Gastrocnemius medialis (tissue), 4 donors: ENCODE measurements around the gene CSNK1D. TPM values are rescaled to one million over a fixed set of nuclear protein-coding genes. Genes with fewer than 3 reads are reported as not detected.
"Not testable (repeated sequence)": the region's sequence is repeated elsewhere in the genome, so short reads cannot be mapped to it uniquely, and the experiment has no call there.

Experiments
- ATAC-seq, 2 donors: fragments of 150-250 bp; one replicate each; pipeline ENCODE4 v1.9.1; 2016
- DNase-seq, 2 donors: peaks; one replicate each; pipeline ENCODE4 v3.0.0-alpha.2; 2019
- H3K27ac ChIP-seq, 4 donors: fragments of 200-600 bp; sonication (generic); 1 replicate in 1 of 4; 2 replicates in 3 of 4; pipeline ENCODE4 v1.5.1; 2016 to 2018; ENCODE audit warnings: mild to moderate bottlenecking in 2 of 4, moderate library complexity in 1 of 4
- H3K27me3 ChIP-seq, 3 donors: fragments of 200-600 bp; sonication (generic) in 2 of 3; 1 replicate in 1 of 3; 2 replicates in 2 of 3; pipeline versions ENCODE4 v1.5.1 to v1.6.0; 2016 to 2019; ENCODE audit warnings: mild to moderate bottlenecking in 1 of 3, moderate library complexity in 1 of 3
- H3K36me3 ChIP-seq, 2 donors: fragments of 200-600 bp; sonication (generic) in 1 of 2; one replicate each; pipeline ENCODE4 v1.5.1; 2017 to 2018
- H3K4me1 ChIP-seq, 2 donors: fragments of 200-600 bp; sonication (generic) in 1 of 2; one replicate each; pipeline ENCODE4 v1.5.1; 2016 to 2017; ENCODE audit warnings: mild to moderate bottlenecking in 2 of 2
- H3K4me3 ChIP-seq, 4 donors: fragments of 200-600 bp; sonication (generic) in 3 of 4; 1 replicate in 1 of 4; 2 replicates in 3 of 4; pipeline ENCODE4 v1.5.1; 2016 to 2019; ENCODE audit warnings: mild to moderate bottlenecking in 2 of 4
- H3K9me3 ChIP-seq, 3 donors: fragments of 200-600 bp; sonication (generic) in 2 of 3; 1 replicate in 1 of 3; 2 replicates in 2 of 3; pipeline ENCODE4 v1.5.1; 2016 to 2019
- CTCF ChIP-seq, 5 experiments: fragments of 450-650 bp in 3 of 5; fragments of 200-600 bp in 2 of 5; sonication (generic) in 2 of 5; IDR thresholded peaks in 4 of 5; conservative IDR thresholded peaks in 1 of 5; 1 replicate in 4 of 5; 2 replicates in 1 of 5; pipeline ENCODE4 v1.5.1; 2016 to 2019; ENCODE audit warnings: antibody characterized with exemption in 5 of 5, mild to moderate bottlenecking in 3 of 5, moderate library complexity in 3 of 5
- POLR2A ChIP-seq, 2 donors: fragments of 450-650 bp; IDR thresholded peaks; one replicate each; pipeline ENCODE4 v1.6.1; 2017; ENCODE audit warnings: antibody characterized with exemption in 2 of 2, mild to moderate bottlenecking in 2 of 2, moderate library complexity in 2 of 2
- in situ Hi-C, 4 donors: fragments of 200-750 bp; cut with MboI; loops; one replicate each; pipeline versions ENCODE4 v1.15.0 to v1.8.0; 2017; ENCODE audit warnings: low sequenced_read_pairs in 4 of 4
- intact Hi-C: fragments of 100-400 bp; cut with DNase I; formaldehyde crosslinking; loops from one replicate; pipeline ENCODE4 v1.15.1; 2023; ENCODE audit warnings: low total_unique reads
- total RNA-seq, 4 donors: library from RNA; depleted of rRNA; stranded (reverse); fragments of >200 nt; gene quantifications; one replicate each; pipeline versions ENCODE4 v1.1.0 to v1.2.3, GENCODE V29; 2016

Gene CSNK1D
- total RNA-seq, 4 donors from 2014 or later: 34.0 to 55.2 (median 47.3) TPM

GRCh38 chr17:82257473-82257872 lies 16.0 kb downstream of the CSNK1D start:
- peaks cover 2 to 87% of the 10 kb centered on the region in 2 donors for H3K36me3 ChIP-seq
- TF ChIP-seq POLR2A (IDR thresholded peaks at IDR 0.05) (no peak), CTCF (IDR thresholded peaks at IDR 0.05 in 4 of 5, conservative IDR thresholded peaks at IDR 0.05 in 1 of 5) (no peak)

GRCh38 chr17:82256242-82256885 lies 17.1 kb downstream of the CSNK1D start:
- H3K27me3 ChIP-seq: no peaks in the 10 kb centered on the region

More at GRCh38 chr17:82257473-82257872, 16.0 kb downstream of the CSNK1D start:
- Histone ChIP-seq H3K4me1 (no peaks in the 10 kb centered on the region), H3K9me3 (no peaks in the 10 kb centered on the region), H3K27me3 (no peaks in the 10 kb centered on the region), H3K4me3 (no peak overlapping the region), H3K27ac (peak overlapping the region; percentile 10 to 59 (median 28))
- peak; percentile 50 to 80 for ATAC-seq
- intact Hi-C loops: no loop called here
- peak in 1 of 2 donors; percentile 73 for DNase-seq
- in situ Hi-C loops: no loop called here

GRCh38 chr17:82255402-82255972 lies 18.0 kb downstream of the CSNK1D start:
- no peaks in the 10 kb centered on the region for H3K9me3 ChIP-seq
- H3K4me3 ChIP-seq: no peak overlapping the region
- H3K36me3 ChIP-seq: peaks cover 9 to 87% of the 10 kb centered on the region in 2 donors
- no peak for TF ChIP-seq CTCF (IDR thresholded peaks at IDR 0.05 in 4 of 5, conservative IDR thresholded peaks at IDR 0.05 in 1 of 5)
- DNase-seq: no peak
- no peaks in the 10 kb centered on the region for H3K27me3 ChIP-seq
- in situ Hi-C loops: no loop called here
- H3K4me1 ChIP-seq: peaks cover 0 to 4% of the 10 kb centered on the region in 2 donors
- ATAC-seq: no peak
- intact Hi-C loops: no loop called here
- peak overlapping the region in 1 of 4 donors; percentile 22 for H3K27ac ChIP-seq

More at GRCh38 chr17:82256242-82256885, 17.1 kb downstream of the CSNK1D start:
- H3K9me3 ChIP-seq: no peaks in the 10 kb centered on the region
- intact Hi-C loops (no loop called here), in situ Hi-C loops (no loop called here)
- ATAC-seq: no peak
- peaks cover 9 to 87% of the 10 kb centered on the region in 2 donors for H3K36me3 ChIP-seq
- TF ChIP-seq CTCF (IDR thresholded peaks at IDR 0.05 in 4 of 5, conservative IDR thresholded peaks at IDR 0.05 in 1 of 5) (no peak), POLR2A (IDR thresholded peaks at IDR 0.05) (no peak)
- no peak for DNase-seq
- no peak overlapping the region for H3K4me3 ChIP-seq
- no peaks in the 10 kb centered on the region for H3K4me1 ChIP-seq
- H3K27ac ChIP-seq: peak overlapping the region in 1 of 4 donors; percentile 59

- H3K9me3 ChIP-seq, H3K27ac ChIP-seq, DNase-seq, intact Hi-C loops, ATAC-seq, H3K27me3 ChIP-seq, H3K4me3 ChIP-seq, in situ Hi-C loops, H3K4me1 ChIP-seq: not testable (repeated sequence)
- peaks cover 9 to 87% of the 10 kb centered on the region in 2 donors for H3K36me3 ChIP-seq
Measured at GRCh38 chr17:82254746-82255145, 18.8 kb downstream of the CSNK1D start.

- peaks cover 9 to 87% of the 10 kb centered on the region in 2 donors for H3K36me3 ChIP-seq
- H3K4me3 ChIP-seq, H3K27me3 ChIP-seq, intact Hi-C loops, H3K4me1 ChIP-seq, DNase-seq, H3K27ac ChIP-seq, H3K9me3 ChIP-seq, in situ Hi-C loops, ATAC-seq: not testable (repeated sequence)
Measured at GRCh38 chr17:82254096-82254495, 19.4 kb downstream of the CSNK1D start.
